OCI-LY7 (cell line): ENCODE results near the gene GUCY2F. TPM values are rescaled to one million over a fixed set of nuclear protein-coding genes. Genes with fewer than 3 reads are reported as not detected.

Experiments
- BruUV-seq: library from RNA; stranded (reverse); fragments of 400-500 nt; replicated peaks from 2 replicates; lab custom pipeline; 2021; lab: Mats Ljungman, UMichigan
- CTCF ChIA-PET: fragments of 300-600 bp; sonication (Branson Sonifier 250); formaldehyde crosslinking; loops from one replicate; lab custom pipeline; 2022; ENCODE audit warnings: antibody characterized with exemption; ENCODE audit not compliant: unreplicated experiment; lab: Charles Lee
- POLR2A ChIA-PET: fragments of 300-600 bp; sonication (Branson Sonifier 250); formaldehyde crosslinking; loops from one replicate; lab custom pipeline; 2022; ENCODE audit warnings: antibody characterized with exemption; lab: Charles Lee
- DNase-seq: peaks from one replicate; pipeline ENCODE4 v3.0.0-alpha.2; 2015; ENCODE audit warnings: low spot score
- H2AFZ ChIP-seq: fragments of 200-600 bp; sonication (generic), shearing (Covaris generic); 2 replicates; pipeline ENCODE4 v1.6.1; 2014; ENCODE audit warnings: mild to moderate bottlenecking, antibody characterized with exemption, low read length, moderate library complexity
- H3K27ac ChIP-seq: fragments of 200-600 bp; sonication (generic); 2 replicates; pipeline ENCODE4 v1.5.1; 2014; ENCODE audit warnings: mixed run types, low read depth, mild to moderate bottlenecking, moderate library complexity, low read length, inconsistent platforms; ENCODE audit not compliant: poor library complexity, severe bottlenecking
- H3K36me3 ChIP-seq: fragments of 200-600 bp; sonication (generic); 2 replicates; pipeline ENCODE4 v1.6.1; 2014; ENCODE audit warnings: mild to moderate bottlenecking, antibody characterized with exemption, low read length, moderate library complexity, mixed read lengths; ENCODE audit not compliant: insufficient read depth
- H3K4me1 ChIP-seq: fragments of 200-600 bp; sonication (generic); 2 replicates; pipeline ENCODE4 v1.5.1; 2014; ENCODE audit warnings: mild to moderate bottlenecking, low read length; ENCODE audit not compliant: insufficient read depth, poor library complexity, severe bottlenecking
- H3K4me2 ChIP-seq: fragments of 200-600 bp; sonication (generic); 2 replicates; pipeline ENCODE4 v1.6.1; 2014; ENCODE audit warnings: mild to moderate bottlenecking, low read length
- H3K4me3 ChIP-seq: fragments of 200-600 bp; sonication (generic); 2 replicates; pipeline ENCODE4 v1.5.1; 2014; ENCODE audit warnings: mild to moderate bottlenecking, low read depth, low read length; ENCODE audit not compliant: poor library complexity, severe bottlenecking
- H3K79me2 ChIP-seq: fragments of 200-600 bp; sonication (generic); 2 replicates; pipeline ENCODE4 v1.6.1; 2016; ENCODE audit warnings: low read depth, mild to moderate bottlenecking, low read length, moderate library complexity, mixed read lengths; ENCODE audit not compliant: insufficient read depth
- H3K9me2 ChIP-seq: fragments of 200-600 bp; sonication (generic); 2 replicates; pipeline ENCODE4 v1.6.1; 2016; ENCODE audit warnings: mild to moderate bottlenecking, low read length, mixed read lengths; ENCODE audit not compliant: insufficient read depth
- H3K9me3 ChIP-seq: fragments of 200-600 bp; sonication (generic); 2 replicates; pipeline ENCODE4 v1.6.1; 2014; ENCODE audit warnings: mild to moderate bottlenecking, mixed run types, low read length, mixed read lengths
- H4K20me1 ChIP-seq: fragments of 200-600 bp; sonication (generic); 2 replicates; pipeline ENCODE4 v1.6.1; 2014; ENCODE audit warnings: mild to moderate bottlenecking, antibody characterized with exemption, low read length, moderate library complexity, mixed read lengths; ENCODE audit not compliant: insufficient read depth
- EZH2phosphoT487 ChIP-seq: fragments of 200-600 bp; sonication (generic); IDR thresholded peaks from 2 replicates; pipeline ENCODE4 v1.6.1; 2018; ENCODE audit warnings: low read depth, borderline replicate concordance, mild to moderate bottlenecking, mixed run types, antibody characterized with exemption, low read length, moderate library complexity, mixed read lengths
- intact Hi-C: fragments of 100-400 bp; cut with micrococcal nuclease; formaldehyde crosslinking; loops from one replicate; pipeline ENCODE4 v1.10.0; 2022; ENCODE audit not compliant: unreplicated experiment
- total RNA-seq, 2 experiments: library from RNA; depleted of rRNA in 1 of 2; stranded (reverse); fragments of >200 nt in 1 of 2; shearing (Covaris generic) in 1 of 2; gene quantifications; 2 replicates each; pipeline ENCODE4 v1.2.3, GENCODE V29; 2014 to 2022
- TF ChIP-seq, protein P1 (sequence below): fragments of 200-600 bp; sonication (generic); conservative IDR thresholded peaks from 2 replicates; pipeline ENCODE4 v1.5.1; 2014; ENCODE audit warnings: mild to moderate bottlenecking, antibody characterized with exemption, low read length, moderate library complexity, mixed read lengths

GUCY2F gene
- total RNA-seq, 2 experiments from 2014 or later: not detected

DNA sequence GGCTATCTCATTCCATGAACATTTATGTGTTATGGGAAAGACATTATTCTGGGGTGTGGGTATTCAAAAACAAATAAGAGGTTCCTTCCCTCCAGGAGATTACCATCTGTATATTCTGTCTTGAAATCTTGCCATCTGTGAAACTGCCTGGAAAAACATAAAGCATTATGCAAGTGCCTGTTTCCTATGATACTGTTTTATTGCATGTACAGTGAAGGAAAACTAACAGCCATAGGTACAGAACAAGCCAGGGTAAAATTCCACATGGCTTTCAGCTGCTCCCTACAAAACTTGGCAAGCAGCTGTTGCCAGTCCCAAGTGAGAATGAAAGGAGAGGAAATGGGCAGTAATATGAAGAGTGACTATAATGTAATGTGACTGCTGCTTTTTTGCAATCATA, 136.0 kb downstream of the GUCY2F start:
- CTCF ChIA-PET: no interaction called here
- H4K20me1 ChIP-seq: no peaks in the 10 kb centered on the region
- H3K79me2 ChIP-seq: no peaks in the 10 kb centered on the region
- H3K9me3 ChIP-seq: no peaks in the 10 kb centered on the region
- TF ChIP-seq EZH2phosphoT487: no peak
- TF ChIP-seq, protein P1, sequence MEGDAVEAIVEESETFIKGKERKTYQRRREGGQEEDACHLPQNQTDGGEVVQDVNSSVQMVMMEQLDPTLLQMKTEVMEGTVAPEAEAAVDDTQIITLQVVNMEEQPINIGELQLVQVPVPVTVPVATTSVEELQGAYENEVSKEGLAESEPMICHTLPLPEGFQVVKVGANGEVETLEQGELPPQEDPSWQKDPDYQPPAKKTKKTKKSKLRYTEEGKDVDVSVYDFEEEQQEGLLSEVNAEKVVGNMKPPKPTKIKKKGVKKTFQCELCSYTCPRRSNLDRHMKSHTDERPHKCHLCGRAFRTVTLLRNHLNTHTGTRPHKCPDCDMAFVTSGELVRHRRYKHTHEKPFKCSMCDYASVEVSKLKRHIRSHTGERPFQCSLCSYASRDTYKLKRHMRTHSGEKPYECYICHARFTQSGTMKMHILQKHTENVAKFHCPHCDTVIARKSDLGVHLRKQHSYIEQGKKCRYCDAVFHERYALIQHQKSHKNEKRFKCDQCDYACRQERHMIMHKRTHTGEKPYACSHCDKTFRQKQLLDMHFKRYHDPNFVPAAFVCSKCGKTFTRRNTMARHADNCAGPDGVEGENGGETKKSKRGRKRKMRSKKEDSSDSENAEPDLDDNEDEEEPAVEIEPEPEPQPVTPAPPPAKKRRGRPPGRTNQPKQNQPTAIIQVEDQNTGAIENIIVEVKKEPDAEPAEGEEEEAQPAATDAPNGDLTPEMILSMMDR: no peak
- no peak overlapping the region for H3K27ac ChIP-seq
- no peak overlapping the region for H3K4me2 ChIP-seq
- POLR2A ChIA-PET: interaction anchor here (1.2 kb wide), 1 partner anchor 9 kb away, joined by 3 read pairs; no protein-coding TSS in a partner anchor
- BruUV-seq: no TSS peak
- H3K36me3 ChIP-seq: no peaks in the 10 kb centered on the region
- no peak overlapping the region for H2AFZ ChIP-seq
- H3K9me2 ChIP-seq: no peaks in the 10 kb centered on the region
- no peak overlapping the region for H3K4me3 ChIP-seq
- intact Hi-C loops: no loop called here
- H3K4me1 ChIP-seq: no peaks in the 10 kb centered on the region
- no peak for DNase-seq

DNA sequence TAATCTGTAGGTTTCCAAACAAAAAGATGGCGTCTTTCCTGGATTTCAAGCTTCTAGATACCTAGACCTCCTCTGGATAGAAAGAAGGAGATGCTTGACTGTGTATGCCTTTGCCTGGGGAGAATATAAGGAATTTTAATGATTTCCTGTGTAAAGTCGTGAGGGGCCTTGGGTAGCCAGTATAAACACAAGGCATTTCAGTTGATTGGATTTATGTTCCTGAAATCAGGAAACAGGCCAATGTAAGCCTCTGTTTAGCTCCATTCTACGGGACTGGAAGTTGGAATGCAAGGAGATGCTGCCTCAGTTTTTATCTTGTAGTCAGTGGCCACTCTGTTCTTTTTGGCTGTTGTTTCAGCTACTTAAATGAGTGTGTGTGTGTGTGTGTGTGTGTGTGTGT, 137.2 kb downstream of the GUCY2F start:
- no peaks in the 10 kb centered on the region for H3K79me2 ChIP-seq
- H3K4me1 ChIP-seq: no peaks in the 10 kb centered on the region
- H4K20me1 ChIP-seq: no peaks in the 10 kb centered on the region
- no peak overlapping the region for H3K4me3 ChIP-seq
- no peaks in the 10 kb centered on the region for H3K36me3 ChIP-seq
- H3K9me3 ChIP-seq: no peaks in the 10 kb centered on the region
- ChIA-PET CTCF (no interaction called here), POLR2A (no interaction called here)
- no peak for DNase-seq
- H2AFZ ChIP-seq: no peak overlapping the region
- H3K4me2 ChIP-seq: no peak overlapping the region
- TF ChIP-seq, protein P1: no peak
- TF ChIP-seq EZH2phosphoT487: no peak
- H3K27ac ChIP-seq: no peak overlapping the region
- intact Hi-C loops: no loop called here
- BruUV-seq: no TSS peak
- H3K9me2 ChIP-seq: no peaks in the 10 kb centered on the region

DNA sequence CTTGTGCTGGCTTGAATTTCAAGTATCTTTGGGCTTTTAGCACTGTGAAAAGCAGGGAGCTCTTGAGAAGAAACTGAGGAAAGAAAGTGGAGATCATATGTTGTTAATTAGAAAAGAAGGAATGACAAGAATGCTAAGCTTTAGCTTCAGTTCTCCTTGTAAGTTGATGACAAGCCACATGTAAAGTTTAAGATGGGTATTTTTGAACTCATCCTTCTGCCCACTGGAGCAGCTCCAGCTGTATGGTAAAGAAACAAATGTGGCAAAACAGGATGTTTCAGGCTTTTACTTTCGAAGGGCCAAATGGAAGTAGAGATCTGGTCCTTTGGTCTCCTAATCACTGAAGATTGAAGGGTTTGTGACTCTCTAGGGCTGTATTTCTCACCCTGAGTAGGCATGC, 137.8 kb downstream of the GUCY2F start:
- no peak for DNase-seq
- intact Hi-C loops: no loop called here
- H3K4me3 ChIP-seq: no peak overlapping the region

More for the DNA sequence above, 137.8 kb downstream of the GUCY2F start:
- no peaks in the 10 kb centered on the region for H4K20me1 ChIP-seq
- ChIA-PET POLR2A (no interaction called here), CTCF (no interaction called here)
- H3K36me3 ChIP-seq: no peaks in the 10 kb centered on the region
- H3K9me2 ChIP-seq: no peaks in the 10 kb centered on the region
- H3K4me1 ChIP-seq: no peaks in the 10 kb centered on the region
- no peak overlapping the region for H3K4me2 ChIP-seq
- H3K9me3 ChIP-seq: no peaks in the 10 kb centered on the region
- BruUV-seq: no TSS peak
- H2AFZ ChIP-seq: no peak overlapping the region
- H3K79me2 ChIP-seq: no peaks in the 10 kb centered on the region
- H3K27ac ChIP-seq: no peak overlapping the region
- TF ChIP-seq EZH2phosphoT487: no peak
- TF ChIP-seq, protein P1: no peak
